ENCODE measurements around the gene EIF3C.
"Not testable (repeated sequence)": the region's sequence is repeated elsewhere in the genome, so short reads cannot be mapped to it uniquely, and the experiment has no call there.

DNA sequence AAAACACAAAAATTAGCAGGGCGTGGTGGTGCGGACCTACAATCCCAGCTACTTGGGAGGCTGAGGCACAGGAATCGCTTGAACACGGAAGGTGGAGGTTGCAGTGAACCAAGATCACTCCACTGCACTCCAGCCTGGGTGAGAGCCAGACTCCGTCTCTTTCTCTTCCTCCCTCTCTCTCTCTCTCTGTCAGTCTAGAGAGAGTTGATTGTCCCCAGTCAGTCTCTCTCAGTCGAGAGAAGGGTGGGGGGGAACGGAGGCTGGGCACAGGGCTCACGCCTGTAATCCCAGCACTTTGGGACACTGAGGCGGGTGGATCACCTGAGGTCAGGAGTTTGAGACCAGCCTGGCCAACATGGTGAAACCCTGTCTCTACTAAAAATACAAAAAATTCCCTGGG lies 30.0 kb downstream of the EIF3C start:
- not testable (repeated sequence) for TF ChIP-seq ZNF707, ZNF501, ZNF548 (tag by site-specific recombination; IDR thresholded peaks at IDR 0.05)
- TF ChIP-seq, protein P1, sequence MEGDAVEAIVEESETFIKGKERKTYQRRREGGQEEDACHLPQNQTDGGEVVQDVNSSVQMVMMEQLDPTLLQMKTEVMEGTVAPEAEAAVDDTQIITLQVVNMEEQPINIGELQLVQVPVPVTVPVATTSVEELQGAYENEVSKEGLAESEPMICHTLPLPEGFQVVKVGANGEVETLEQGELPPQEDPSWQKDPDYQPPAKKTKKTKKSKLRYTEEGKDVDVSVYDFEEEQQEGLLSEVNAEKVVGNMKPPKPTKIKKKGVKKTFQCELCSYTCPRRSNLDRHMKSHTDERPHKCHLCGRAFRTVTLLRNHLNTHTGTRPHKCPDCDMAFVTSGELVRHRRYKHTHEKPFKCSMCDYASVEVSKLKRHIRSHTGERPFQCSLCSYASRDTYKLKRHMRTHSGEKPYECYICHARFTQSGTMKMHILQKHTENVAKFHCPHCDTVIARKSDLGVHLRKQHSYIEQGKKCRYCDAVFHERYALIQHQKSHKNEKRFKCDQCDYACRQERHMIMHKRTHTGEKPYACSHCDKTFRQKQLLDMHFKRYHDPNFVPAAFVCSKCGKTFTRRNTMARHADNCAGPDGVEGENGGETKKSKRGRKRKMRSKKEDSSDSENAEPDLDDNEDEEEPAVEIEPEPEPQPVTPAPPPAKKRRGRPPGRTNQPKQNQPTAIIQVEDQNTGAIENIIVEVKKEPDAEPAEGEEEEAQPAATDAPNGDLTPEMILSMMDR (tag by site-specific recombination; IDR thresholded peaks at IDR 0.05) = not testable (repeated sequence)
- TF ChIP-seq, protein P2, sequence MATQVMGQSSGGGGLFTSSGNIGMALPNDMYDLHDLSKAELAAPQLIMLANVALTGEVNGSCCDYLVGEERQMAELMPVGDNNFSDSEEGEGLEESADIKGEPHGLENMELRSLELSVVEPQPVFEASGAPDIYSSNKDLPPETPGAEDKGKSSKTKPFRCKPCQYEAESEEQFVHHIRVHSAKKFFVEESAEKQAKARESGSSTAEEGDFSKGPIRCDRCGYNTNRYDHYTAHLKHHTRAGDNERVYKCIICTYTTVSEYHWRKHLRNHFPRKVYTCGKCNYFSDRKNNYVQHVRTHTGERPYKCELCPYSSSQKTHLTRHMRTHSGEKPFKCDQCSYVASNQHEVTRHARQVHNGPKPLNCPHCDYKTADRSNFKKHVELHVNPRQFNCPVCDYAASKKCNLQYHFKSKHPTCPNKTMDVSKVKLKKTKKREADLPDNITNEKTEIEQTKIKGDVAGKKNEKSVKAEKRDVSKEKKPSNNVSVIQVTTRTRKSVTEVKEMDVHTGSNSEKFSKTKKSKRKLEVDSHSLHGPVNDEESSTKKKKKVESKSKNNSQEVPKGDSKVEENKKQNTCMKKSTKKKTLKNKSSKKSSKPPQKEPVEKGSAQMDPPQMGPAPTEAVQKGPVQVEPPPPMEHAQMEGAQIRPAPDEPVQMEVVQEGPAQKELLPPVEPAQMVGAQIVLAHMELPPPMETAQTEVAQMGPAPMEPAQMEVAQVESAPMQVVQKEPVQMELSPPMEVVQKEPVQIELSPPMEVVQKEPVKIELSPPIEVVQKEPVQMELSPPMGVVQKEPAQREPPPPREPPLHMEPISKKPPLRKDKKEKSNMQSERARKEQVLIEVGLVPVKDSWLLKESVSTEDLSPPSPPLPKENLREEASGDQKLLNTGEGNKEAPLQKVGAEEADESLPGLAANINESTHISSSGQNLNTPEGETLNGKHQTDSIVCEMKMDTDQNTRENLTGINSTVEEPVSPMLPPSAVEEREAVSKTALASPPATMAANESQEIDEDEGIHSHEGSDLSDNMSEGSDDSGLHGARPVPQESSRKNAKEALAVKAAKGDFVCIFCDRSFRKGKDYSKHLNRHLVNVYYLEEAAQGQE (tag by site-specific recombination; IDR thresholded peaks at IDR 0.05) = not testable (repeated sequence)
- TF ChIP-seq, protein P3, sequence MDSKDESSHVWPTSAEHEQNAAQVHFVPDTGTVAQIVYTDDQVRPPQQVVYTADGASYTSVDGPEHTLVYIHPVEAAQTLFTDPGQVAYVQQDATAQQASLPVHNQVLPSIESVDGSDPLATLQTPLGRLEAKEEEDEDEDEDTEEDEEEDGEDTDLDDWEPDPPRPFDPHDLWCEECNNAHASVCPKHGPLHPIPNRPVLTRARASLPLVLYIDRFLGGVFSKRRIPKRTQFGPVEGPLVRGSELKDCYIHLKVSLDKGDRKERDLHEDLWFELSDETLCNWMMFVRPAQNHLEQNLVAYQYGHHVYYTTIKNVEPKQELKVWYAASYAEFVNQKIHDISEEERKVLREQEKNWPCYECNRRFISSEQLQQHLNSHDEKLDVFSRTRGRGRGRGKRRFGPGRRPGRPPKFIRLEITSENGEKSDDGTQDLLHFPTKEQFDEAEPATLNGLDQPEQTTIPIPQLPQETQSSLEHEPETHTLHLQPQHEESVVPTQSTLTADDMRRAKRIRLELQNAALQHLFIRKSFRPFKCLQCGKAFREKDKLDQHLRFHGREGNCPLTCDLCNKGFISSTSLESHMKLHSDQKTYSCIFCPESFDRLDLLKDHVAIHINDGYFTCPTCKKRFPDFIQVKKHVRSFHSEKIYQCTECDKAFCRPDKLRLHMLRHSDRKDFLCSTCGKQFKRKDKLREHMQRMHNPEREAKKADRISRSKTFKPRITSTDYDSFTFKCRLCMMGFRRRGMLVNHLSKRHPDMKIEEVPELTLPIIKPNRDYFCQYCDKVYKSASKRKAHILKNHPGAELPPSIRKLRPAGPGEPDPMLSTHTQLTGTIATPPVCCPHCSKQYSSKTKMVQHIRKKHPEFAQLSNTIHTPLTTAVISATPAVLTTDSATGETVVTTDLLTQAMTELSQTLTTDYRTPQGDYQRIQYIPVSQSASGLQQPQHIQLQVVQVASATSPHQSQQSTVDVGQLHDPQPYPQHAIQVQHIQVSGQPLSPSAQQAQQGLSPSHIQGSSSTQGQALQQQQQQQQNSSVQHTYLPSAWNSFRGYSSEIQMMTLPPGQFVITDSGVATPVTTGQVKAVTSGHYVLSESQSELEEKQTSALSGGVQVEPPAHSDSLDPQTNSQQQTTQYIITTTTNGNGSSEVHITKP (tag by site-specific recombination; IDR thresholded peaks at IDR 0.05) = not testable (repeated sequence)
- TF ChIP-seq, protein P4, sequence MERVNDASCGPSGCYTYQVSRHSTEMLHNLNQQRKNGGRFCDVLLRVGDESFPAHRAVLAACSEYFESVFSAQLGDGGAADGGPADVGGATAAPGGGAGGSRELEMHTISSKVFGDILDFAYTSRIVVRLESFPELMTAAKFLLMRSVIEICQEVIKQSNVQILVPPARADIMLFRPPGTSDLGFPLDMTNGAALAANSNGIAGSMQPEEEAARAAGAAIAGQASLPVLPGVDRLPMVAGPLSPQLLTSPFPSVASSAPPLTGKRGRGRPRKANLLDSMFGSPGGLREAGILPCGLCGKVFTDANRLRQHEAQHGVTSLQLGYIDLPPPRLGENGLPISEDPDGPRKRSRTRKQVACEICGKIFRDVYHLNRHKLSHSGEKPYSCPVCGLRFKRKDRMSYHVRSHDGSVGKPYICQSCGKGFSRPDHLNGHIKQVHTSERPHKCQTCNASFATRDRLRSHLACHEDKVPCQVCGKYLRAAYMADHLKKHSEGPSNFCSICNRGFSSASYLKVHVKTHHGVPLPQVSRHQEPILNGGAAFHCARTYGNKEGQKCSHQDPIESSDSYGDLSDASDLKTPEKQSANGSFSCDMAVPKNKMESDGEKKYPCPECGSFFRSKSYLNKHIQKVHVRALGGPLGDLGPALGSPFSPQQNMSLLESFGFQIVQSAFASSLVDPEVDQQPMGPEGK (tag by site-specific recombination; IDR thresholded peaks at IDR 0.05) = not testable (repeated sequence)
